ENCODE data around the gene ITPR1.

DNA sequence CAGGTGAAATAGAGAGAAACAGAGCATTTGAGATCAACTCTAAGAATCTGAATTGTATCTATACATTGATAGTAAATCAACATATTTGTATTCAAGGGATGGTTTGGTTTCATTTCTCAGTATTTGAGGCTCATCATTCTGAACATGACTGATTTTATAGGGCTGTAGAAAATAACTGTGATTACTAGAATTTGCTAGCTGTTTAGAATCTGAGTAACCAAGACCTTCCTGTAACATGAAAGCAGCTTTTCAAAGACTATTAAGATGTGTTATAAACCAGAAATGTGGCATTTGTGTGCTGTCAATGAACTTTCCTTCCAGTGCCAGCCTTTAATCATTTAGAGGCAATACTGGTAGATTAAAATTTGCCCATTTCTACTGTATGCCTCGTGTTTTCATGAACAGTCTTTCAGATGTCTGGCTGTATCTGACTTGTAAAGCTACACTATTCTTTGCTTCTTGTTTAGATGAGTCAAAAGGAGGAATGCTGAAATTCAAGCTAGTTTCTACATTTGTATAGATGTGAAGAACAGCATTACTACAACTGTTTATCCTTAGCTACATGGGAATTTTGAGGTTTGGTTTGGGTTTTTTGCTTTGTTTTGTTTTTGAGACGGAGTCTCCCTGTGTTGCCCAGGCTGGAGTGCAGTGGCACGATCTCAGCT is 348.8 kb downstream of the ITPR1 start:
- TF ChIP-seq EZH2 (IDR thresholded peaks at IDR 0.05), result no peak
- no peak for TF ChIP-seq POLR2AphosphoS5 (IDR thresholded peaks at IDR 0.05; ENCODE audit: borderline replicate concordance, low read depth, low read length)

Measured in SK-N-MC (cell line).